HG02884 (cell line): ENCODE data around the gene FBXL2.
"Not testable (repeated sequence)": the region's sequence is repeated elsewhere in the genome, so short reads cannot be mapped to it uniquely, and the experiment has no call there.

Experiments used
- ATAC-seq: cut with Tn5 transposase; IDR thresholded peaks from one replicate; pipeline ENCODE4 v1.9.1; 2021; ENCODE audit warnings: mild to moderate bottlenecking, moderate library complexity; ENCODE audit not compliant: unreplicated experiment

FBXL2 gene

GRCh38 chr3:33426068-33426467 is 148.8 kb downstream of the FBXL2 start:
- ATAC-seq, result no peak

GRCh38 chr3:33426630-33427317 is 149.5 kb downstream of the FBXL2 start:
- ATAC-seq, result no peak

DNA sequence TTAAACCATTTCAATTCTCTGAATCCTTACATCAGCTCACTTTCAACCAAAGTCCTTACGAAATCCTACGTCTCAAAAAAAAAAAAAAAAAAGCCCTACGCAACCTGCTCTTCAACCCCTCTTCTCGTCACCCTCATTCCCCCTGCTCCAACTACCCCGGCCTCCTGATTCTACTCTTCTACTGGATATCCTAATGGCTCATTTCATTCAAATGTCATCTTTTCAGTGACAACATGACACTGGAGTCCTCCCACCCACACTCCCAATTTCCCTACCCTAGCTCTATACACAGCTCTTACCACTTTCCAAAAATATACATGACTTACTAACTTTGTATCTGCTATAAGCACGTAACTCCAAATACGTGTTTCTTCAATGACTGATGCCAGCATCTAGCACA is 151.5 kb downstream of the FBXL2 start:
- no peak for ATAC-seq

- not testable (repeated sequence) for ATAC-seq
Measured at GRCh38 chr3:33429306-33429705, 152.1 kb downstream of the FBXL2 start.

GRCh38 chr3:33430061-33430460 is 152.8 kb downstream of the FBXL2 start:
- no peak for ATAC-seq

DNA sequence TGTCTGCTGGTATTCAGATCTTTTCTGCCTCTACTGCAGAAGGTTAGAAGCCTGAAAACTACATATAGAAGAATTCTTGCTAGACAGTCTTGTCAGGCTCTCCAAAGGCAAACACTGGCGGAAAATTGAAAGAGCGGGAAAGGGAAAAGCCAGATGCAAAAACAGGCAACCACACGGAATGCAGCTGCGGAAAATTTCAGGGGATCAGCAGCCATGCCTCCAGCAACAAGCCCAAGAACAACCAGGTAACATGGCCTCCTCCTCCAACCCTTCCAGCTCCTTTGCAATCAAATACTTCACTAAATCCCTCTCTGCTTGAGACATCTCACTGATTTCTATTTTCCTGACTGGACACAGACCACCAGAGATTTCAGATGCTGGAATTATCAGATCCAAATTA is 153.3 kb downstream of the FBXL2 start:
- ATAC-seq, result no peak

DNA sequence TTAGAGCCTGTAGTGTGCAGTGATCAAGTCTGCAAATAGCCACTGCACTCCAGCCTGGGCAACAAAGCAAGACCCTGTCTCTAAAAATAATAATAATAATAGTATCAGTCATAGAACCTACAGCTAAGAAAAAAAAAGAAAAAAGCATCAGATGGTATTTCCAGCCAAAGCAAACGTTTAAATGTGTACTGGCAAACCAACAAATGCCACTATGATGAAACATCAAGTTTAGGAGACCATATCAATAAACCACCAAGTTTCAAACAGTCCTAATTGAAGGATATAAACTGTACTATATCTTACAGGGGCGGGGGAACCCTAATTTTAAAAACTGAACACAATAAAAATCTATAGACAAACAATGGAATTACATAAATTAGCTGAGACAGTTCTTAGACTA is 156.6 kb downstream of the FBXL2 start:
- ATAC-seq, result no peak
